ENCODE data around the gene POR.
"Not testable (repeated sequence)": the region's sequence is repeated elsewhere in the genome, so short reads cannot be mapped to it uniquely, and the experiment has no call there.

The POR gene

DNA sequence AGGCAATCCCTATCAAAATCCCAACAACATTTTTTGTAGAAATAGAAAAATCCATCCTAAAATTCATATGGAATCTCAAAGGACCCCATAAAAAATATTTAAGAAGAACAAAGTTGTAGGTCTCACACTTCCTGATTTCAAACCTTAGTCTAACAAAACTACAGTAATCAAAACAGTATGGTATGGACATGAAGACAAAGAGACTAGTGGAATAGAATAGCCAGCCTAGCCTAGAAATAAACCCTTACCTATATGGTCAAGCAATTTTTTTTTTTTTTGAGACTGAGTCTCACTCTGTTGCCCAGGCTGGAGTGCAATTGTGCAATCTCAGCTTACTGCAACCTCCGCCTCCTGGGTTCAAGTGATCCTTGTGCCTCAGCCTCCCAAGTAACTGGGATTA is 83.1 kb downstream of the POR start:
- TF ChIP-seq CTCF (IDR thresholded peaks at IDR 0.05; ENCODE audit: low read depth, low read length) (no peak), MYC (IDR thresholded peaks at IDR 0.05; ENCODE audit: low read depth, low read length) (no peak), MAX (IDR thresholded peaks at IDR 0.05; ENCODE audit: low read depth, low read length) (no peak)
- no peak for DNase-seq (ENCODE audit: low read depth)
- no peak overlapping the region for H3K4me3 ChIP-seq (ENCODE audit: low read depth, low read length)

DNA sequence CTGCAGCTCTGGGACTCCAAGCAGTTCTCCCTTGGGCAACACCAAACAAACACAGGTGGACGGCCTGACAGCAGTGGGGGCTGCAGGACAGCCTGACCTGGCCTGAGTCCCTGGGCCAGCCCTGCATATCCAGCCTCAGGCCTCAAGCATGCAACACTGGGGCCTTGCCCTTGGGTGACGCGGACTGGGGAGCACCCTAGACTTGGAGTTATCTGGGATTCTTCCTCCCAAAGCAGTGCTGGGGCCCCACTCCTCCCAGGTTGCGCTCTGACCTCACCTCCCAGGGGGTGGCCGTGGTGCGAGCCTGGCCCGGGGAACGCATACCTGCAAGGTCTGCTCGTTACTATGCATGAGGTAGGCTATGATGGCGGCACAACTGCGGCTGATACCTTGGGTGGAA is 85.6 kb downstream of the POR start:
- no peak overlapping the region for H3K4me3 ChIP-seq (ENCODE audit: low read depth, low read length)
- no peak for DNase-seq (ENCODE audit: low read depth)
- TF ChIP-seq MYC (IDR thresholded peaks at IDR 0.05; ENCODE audit: low read depth, low read length), result no peak
- no peak for TF ChIP-seq CTCF (IDR thresholded peaks at IDR 0.05; ENCODE audit: low read depth, low read length)
- no peak for TF ChIP-seq MAX (IDR thresholded peaks at IDR 0.05; ENCODE audit: low read depth, low read length)

DNA sequence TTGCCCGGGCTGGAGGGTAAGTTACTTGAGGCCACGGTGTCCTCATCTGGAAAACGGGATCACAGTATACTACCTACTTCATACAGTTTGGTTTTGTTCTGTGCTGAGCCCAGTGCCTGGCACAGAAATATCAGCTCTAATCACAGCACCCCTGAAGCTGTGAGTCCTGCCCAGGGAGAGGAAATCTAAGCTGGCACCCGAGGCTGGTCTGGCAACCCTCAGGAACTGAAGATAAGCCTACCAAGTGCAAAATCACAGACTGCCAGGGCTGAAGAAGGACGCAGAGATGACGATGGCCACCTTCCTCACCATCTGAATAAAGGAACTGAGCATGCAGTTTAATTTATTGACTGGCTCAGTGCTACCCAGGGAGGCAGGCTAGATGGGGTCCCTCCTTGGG is 87.2 kb downstream of the POR start:
- H3K4me3 ChIP-seq (ENCODE audit: low read depth, low read length), result no peak overlapping the region
- DNase-seq (ENCODE audit: low read depth), result no peak
- no peak for TF ChIP-seq POLR2A (IDR thresholded peaks at IDR 0.05; ENCODE audit: extremely low read depth, insufficient read length)
- TF ChIP-seq CTCF (IDR thresholded peaks at IDR 0.05; ENCODE audit: low read depth, low read length), result no peak
- TF ChIP-seq MAX (IDR thresholded peaks at IDR 0.05; ENCODE audit: low read depth, low read length), result no peak
- no peak for TF ChIP-seq MYC (IDR thresholded peaks at IDR 0.05; ENCODE audit: low read depth, low read length)

DNA sequence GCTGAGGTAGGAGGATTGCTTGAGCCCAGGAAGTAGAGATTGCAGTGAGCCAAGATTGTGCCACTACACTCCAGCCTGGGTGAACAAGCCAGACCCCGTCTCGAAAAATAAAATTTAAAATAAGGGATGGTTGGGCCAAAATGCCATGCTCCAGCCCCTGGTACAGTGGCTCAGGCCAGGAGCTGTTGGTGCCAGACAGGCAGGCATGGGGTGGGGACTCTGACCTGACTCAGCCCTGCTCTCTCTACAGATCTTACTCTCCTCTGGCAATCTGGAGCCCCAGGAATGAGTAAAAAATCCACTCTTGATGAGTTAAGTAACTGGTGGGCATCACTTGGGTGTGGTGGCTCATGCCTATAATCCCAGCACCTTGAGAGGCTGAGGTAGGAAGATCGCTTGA is 87.9 kb downstream of the POR start:
- TF ChIP-seq POLR2A (IDR thresholded peaks at IDR 0.05; ENCODE audit: extremely low read depth, insufficient read length) (no peak), MYC (IDR thresholded peaks at IDR 0.05; ENCODE audit: low read depth, low read length) (no peak), MAX (IDR thresholded peaks at IDR 0.05; ENCODE audit: low read depth, low read length) (no peak), CTCF (IDR thresholded peaks at IDR 0.05; ENCODE audit: low read depth, low read length) (no peak)
- DNase-seq (ENCODE audit: low read depth), result no peak
- H3K4me3 ChIP-seq (ENCODE audit: low read depth, low read length), result no peak overlapping the region

- no peak overlapping the region for H3K4me3 ChIP-seq (ENCODE audit: low read depth, low read length)
- TF ChIP-seq MAX (IDR thresholded peaks at IDR 0.05; ENCODE audit: low read depth, low read length) (no peak), CTCF (IDR thresholded peaks at IDR 0.05; ENCODE audit: low read depth, low read length) (no peak), MYC (IDR thresholded peaks at IDR 0.05; ENCODE audit: low read depth, low read length) (no peak), POLR2A (IDR thresholded peaks at IDR 0.05; ENCODE audit: extremely low read depth, insufficient read length) (no peak)
- no peak for DNase-seq (ENCODE audit: low read depth)
Observed at GRCh38 chr7:76003351-76003750, 88.4 kb downstream of the POR start.

- H3K4me3 ChIP-seq (ENCODE audit: low read depth, low read length); DNase-seq (ENCODE audit: low read depth): not testable (repeated sequence)
Observed at GRCh38 chr7:76005004-76005403, 90.0 kb downstream of the POR start.
